HepG2 (cell line): Measurements from ENCODE around the gene ZMIZ1. TPM values are rescaled to one million over a fixed set of nuclear protein-coding genes. Genes with fewer than 3 reads are reported as not detected.

Source experiments
- GLI4 ChIP-seq: sonication (generic); formaldehyde crosslinking; IDR thresholded peaks from 2 replicates; pipeline ENCODE4 v1.5.1; 2020; ENCODE audit warnings: missing genetic modification reagents, mild to moderate bottlenecking, moderate library complexity, borderline replicate concordance
- HCFC1 ChIP-seq: fragments of 150-350 bp; IDR thresholded peaks from 2 replicates; pipeline ENCODE4 v1.6.1; 2014; ENCODE audit warnings: low read depth, low read length
- SP5 ChIP-seq: IDR thresholded peaks from 2 replicates; pipeline ENCODE4 v1.6.1; 2016; ENCODE audit warnings: low read depth, borderline replicate concordance
- ZFP36L2 ChIP-seq: sonication (generic); formaldehyde crosslinking; IDR thresholded peaks from 2 replicates; pipeline ENCODE4 v1.4.0; 2020; ENCODE audit warnings: missing genetic modification reagents
- ZKSCAN8 ChIP-seq: IDR thresholded peaks from 2 replicates; pipeline ENCODE4 v1.6.1; 2016; ENCODE audit warnings: borderline replicate concordance, missing genetic modification reagents, missing compliant biosample characterization
- polyA plus RNA-seq, 8 experiments: library from polyadenylated mRNA; depleted of rRNA in 3 of 8; stranded (reverse) in 7 of 8; unstranded in 1 of 8; fragments of >200 nt; fragmentation: Illumina TruSeq in 4 of 8; extraction: Trizol in 4 of 8; gene quantifications; 2 replicates each; pipeline versions ENCODE4 v1.2.1 to v1.2.3, GENCODE V29; 2011 to 2016; ENCODE audit warnings: low read depth in 4 of 8, missing spikeins in 1 of 8, mixed read lengths in 1 of 8; ENCODE audit not compliant: insufficient read depth in 1 of 8
- total RNA-seq, 5 experiments: library from RNA; depleted of rRNA; stranded (reverse); fragments of >200 nt; fragmentation: Illumina TruSeq; extraction: Trizol; gene quantifications; 2 replicates each; pipeline ENCODE4 v1.2.3, GENCODE V29; 2016; ENCODE audit warnings: low read depth in 1 of 5
- TF ChIP-seq, protein P1 (sequence below): sonication (generic); formaldehyde crosslinking; IDR thresholded peaks from one replicate; pipeline ENCODE4 v1.5.1; 2020; ENCODE audit warnings: mild to moderate bottlenecking, missing genetic modification reagents; ENCODE audit errors: not compliant biosample characterization
- TF ChIP-seq, protein P2 (sequence below): sonication (generic); formaldehyde crosslinking; IDR thresholded peaks from 2 replicates; pipeline ENCODE4 v1.4.0; 2020; ENCODE audit warnings: missing genetic modification reagents
- TF ChIP-seq, protein P3 (sequence below): sonication (generic); formaldehyde crosslinking; IDR thresholded peaks from 2 replicates; pipeline ENCODE4 v1.8.0; 2022; ENCODE audit warnings: mild to moderate bottlenecking, missing genetic modification reagents
- TF ChIP-seq, protein P4 (sequence below): sonication (generic); formaldehyde crosslinking; IDR thresholded peaks from 2 replicates; pipeline ENCODE4 v1.8.0; 2022; ENCODE audit warnings: mild to moderate bottlenecking, missing genetic modification reagents; ENCODE audit not compliant: insufficient replicate concordance
- TF ChIP-seq, protein P5 (sequence below): sonication (generic); formaldehyde crosslinking; IDR thresholded peaks from 2 replicates; pipeline ENCODE4 v1.4.0; 2020; ENCODE audit warnings: missing genetic modification reagents
- TF ChIP-seq, protein P6 (sequence below): sonication (generic); formaldehyde crosslinking; IDR thresholded peaks from 2 replicates; pipeline ENCODE4 v1.4.0; 2020; ENCODE audit warnings: missing genetic modification reagents

ZMIZ1 gene
- total and polyA plus RNA-seq, 2 of the 13 experiments (the other 11 are each of a cell fraction or from before 2014, with no cell fraction given): 5.3 to 10.2 TPM

DNA sequence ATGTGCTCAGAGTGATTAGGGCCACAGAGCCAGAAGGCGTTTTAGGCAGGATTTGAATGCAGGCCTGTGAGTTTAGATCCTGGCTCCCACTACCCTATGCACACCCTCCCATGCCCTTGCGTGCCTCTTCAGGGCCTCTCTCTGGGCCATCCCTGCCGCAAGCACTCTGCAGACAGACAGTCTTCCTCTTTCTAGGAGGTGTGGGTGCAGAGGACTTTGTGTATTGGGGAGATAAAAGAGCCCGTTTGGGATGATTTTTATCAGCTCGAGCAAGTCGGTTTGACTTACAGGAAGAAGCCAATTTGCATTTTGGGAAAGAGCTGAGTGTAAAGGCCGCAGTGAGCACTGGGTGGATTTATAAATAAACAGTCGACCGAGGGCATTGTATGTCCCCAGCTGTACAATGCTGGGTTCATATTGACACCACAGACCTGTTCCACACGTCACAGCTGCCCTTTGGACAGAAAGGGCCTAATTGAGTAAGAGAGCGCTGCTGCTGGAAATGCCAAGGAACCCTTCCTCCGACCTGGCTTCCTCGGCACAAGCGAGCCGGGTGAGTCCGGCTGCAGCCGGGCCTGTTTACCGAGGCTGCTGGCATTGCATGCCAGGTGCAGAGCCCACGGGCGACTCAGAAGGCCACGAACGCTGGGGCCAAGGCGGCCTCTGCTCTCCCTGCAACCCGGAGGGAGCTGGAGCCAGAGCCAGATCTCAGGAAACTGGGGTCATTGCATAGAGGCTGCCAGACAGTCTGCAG is 25.1 kb downstream of the ZMIZ1 start (continued):
- TF ChIP-seq SP5 (CRISPR knock-in tag): peak; percentile 46; the same call in 1 of the 2 replicates
- TF ChIP-seq HCFC1: no peak
- TF ChIP-seq, protein P1, sequence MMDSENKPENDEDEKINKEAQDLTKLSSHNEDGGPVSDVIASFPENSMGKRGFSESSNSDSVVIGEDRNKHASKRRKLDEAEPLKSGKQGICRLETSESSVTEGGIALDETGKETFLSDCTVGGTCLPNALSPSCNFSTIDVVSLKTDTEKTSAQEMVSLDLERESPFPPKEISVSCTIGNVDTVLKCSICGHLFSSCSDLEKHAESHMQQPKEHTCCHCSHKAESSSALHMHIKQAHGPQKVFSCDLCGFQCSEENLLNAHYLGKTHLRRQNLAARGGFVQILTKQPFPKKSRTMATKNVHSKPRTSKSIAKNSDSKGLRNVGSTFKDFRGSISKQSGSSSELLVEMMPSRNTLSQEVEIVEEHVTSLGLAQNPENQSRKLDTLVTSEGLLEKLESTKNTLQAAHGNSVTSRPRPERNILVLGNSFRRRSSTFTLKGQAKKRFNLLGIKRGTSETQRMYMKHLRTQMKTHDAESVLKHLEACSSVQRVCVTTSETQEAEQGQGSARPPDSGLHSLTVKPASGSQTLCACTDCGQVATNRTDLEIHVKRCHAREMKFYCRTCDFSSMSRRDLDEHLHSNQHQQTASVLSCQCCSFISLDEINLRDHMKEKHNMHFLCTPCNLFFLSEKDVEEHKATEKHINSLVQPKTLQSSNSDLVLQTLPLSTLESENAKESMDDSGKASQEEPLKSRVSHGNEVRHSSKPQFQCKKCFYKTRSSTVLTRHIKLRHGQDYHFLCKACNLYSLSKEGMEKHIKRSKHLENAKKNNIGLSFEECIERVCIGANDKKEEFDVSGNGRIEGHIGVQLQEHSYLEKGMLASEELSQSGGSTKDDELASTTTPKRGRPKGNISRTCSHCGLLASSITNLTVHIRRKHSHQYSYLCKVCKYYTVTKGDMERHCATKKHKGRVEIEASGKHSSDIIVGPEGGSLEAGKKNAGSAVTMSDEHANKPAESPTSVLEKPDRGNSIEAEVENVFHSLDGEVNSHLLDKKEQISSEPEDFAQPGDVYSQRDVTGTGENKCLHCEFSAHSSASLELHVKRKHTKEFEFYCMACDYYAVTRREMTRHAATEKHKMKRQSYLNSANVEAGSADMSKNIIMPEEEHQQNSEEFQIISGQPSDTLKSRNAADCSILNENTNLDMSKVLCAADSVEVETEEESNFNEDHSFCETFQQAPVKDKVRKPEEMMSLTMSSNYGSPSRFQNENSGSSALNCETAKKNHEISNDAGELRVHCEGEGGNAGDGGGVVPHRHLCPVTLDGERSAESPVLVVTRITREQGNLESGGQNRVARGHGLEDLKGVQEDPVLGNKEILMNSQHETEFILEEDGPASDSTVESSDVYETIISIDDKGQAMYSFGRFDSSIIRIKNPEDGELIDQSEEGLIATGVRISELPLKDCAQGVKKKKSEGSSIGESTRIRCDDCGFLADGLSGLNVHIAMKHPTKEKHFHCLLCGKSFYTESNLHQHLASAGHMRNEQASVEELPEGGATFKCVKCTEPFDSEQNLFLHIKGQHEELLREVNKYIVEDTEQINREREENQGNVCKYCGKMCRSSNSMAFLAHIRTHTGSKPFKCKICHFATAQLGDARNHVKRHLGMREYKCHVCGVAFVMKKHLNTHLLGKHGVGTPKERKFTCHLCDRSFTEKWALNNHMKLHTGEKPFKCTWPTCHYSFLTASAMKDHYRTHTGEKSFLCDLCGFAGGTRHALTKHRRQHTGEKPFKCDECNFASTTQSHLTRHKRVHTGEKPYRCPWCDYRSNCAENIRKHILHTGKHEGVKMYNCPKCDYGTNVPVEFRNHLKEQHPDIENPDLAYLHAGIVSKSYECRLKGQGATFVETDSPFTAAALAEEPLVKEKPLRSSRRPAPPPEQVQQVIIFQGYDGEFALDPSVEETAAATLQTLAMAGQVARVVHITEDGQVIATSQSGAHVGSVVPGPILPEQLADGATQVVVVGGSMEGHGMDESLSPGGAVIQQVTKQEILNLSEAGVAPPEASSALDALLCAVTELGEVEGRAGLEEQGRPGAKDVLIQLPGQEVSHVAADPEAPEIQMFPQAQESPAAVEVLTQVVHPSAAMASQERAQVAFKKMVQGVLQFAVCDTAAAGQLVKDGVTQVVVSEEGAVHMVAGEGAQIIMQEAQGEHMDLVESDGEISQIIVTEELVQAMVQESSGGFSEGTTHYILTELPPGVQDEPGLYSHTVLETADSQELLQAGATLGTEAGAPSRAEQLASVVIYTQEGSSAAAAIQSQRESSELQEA (CRISPR knock-in tag): no peak
- TF ChIP-seq, protein P2, sequence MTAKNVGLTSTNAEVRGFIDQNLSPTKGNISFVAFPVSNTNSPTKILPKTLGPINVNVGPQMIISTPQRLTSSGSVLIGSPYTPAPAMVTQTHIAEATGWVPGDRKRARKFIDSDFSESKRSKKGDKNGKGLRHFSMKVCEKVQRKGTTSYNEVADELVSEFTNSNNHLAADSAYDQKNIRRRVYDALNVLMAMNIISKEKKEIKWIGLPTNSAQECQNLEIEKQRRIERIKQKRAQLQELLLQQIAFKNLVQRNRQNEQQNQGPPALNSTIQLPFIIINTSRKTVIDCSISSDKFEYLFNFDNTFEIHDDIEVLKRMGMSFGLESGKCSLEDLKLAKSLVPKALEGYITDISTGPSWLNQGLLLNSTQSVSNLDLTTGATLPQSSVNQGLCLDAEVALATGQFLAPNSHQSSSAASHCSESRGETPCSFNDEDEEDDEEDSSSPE: peak; percentile 50; the same call in 1 of the 2 replicates
- TF ChIP-seq, protein P3, sequence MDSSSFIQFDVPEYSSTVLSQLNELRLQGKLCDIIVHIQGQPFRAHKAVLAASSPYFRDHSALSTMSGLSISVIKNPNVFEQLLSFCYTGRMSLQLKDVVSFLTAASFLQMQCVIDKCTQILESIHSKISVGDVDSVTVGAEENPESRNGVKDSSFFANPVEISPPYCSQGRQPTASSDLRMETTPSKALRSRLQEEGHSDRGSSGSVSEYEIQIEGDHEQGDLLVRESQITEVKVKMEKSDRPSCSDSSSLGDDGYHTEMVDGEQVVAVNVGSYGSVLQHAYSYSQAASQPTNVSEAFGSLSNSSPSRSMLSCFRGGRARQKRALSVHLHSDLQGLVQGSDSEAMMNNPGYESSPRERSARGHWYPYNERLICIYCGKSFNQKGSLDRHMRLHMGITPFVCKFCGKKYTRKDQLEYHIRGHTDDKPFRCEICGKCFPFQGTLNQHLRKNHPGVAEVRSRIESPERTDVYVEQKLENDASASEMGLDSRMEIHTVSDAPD: peak; percentile 63; the same call in 1 of the 2 replicates
- TF ChIP-seq, protein P4, sequence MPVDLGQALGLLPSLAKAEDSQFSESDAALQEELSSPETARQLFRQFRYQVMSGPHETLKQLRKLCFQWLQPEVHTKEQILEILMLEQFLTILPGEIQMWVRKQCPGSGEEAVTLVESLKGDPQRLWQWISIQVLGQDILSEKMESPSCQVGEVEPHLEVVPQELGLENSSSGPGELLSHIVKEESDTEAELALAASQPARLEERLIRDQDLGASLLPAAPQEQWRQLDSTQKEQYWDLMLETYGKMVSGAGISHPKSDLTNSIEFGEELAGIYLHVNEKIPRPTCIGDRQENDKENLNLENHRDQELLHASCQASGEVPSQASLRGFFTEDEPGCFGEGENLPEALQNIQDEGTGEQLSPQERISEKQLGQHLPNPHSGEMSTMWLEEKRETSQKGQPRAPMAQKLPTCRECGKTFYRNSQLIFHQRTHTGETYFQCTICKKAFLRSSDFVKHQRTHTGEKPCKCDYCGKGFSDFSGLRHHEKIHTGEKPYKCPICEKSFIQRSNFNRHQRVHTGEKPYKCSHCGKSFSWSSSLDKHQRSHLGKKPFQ: peak; percentile 34
- TF ChIP-seq, protein P5, sequence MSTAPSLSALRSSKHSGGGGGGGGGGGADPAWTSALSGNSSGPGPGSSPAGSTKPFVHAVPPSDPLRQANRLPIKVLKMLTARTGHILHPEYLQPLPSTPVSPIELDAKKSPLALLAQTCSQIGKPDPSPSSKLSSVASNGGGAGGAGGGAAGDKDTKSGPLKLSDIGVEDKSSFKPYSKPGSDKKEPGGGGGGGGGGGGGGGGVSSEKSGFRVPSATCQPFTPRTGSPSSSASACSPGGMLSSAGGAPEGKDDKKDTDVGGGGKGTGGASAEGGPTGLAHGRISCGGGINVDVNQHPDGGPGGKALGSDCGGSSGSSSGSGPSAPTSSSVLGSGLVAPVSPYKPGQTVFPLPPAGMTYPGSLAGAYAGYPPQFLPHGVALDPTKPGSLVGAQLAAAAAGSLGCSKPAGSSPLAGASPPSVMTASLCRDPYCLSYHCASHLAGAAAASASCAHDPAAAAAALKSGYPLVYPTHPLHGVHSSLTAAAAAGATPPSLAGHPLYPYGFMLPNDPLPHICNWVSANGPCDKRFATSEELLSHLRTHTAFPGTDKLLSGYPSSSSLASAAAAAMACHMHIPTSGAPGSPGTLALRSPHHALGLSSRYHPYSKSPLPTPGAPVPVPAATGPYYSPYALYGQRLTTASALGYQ (CRISPR knock-in tag): no peak
- TF ChIP-seq GLI4 (CRISPR knock-in tag): no peak
- TF ChIP-seq ZKSCAN8 (CRISPR knock-in tag): 0 out of 2 replicates have a peak, but pooled peaks have one; percentile 55
- TF ChIP-seq ZFP36L2 (CRISPR knock-in tag): no peak
- TF ChIP-seq, protein P6, sequence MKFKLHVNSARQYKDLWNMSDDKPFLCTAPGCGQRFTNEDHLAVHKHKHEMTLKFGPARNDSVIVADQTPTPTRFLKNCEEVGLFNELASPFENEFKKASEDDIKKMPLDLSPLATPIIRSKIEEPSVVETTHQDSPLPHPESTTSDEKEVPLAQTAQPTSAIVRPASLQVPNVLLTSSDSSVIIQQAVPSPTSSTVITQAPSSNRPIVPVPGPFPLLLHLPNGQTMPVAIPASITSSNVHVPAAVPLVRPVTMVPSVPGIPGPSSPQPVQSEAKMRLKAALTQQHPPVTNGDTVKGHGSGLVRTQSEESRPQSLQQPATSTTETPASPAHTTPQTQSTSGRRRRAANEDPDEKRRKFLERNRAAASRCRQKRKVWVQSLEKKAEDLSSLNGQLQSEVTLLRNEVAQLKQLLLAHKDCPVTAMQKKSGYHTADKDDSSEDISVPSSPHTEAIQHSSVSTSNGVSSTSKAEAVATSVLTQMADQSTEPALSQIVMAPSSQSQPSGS: peak; percentile 92
